NK-92 (cell line): ENCODE results near the gene FMR1NB.

ENCODE experiments used
- DNase-seq: peaks from one replicate; lab custom pipeline; 2025; ENCODE audit not compliant: unreplicated experiment; lab: John Stamatoyannopoulos, UW

Gene FMR1NB, protein sequence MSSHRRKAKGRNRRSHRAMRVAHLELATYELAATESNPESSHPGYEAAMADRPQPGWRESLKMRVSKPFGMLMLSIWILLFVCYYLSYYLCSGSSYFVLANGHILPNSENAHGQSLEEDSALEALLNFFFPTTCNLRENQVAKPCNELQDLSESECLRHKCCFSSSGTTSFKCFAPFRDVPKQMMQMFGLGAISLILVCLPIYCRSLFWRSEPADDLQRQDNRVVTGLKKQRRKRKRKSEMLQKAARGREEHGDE

GRCh38 chrX:147981038-147981752, at the start of gene FMR1NB:
TSS of gene FMR1NB (plus strand) at chrX:147981337. CDS start at chrX:147981403, 66 bp downstream.
- no peak for DNase-seq

GRCh38 chrX:147933815-147934214, 47.3 kb upstream of the FMR1NB start:
- DNase-seq = no peak

GRCh38 chrX:147935156-147935758, 45.9 kb upstream of the FMR1NB start:
- DNase-seq = no peak

DNA sequence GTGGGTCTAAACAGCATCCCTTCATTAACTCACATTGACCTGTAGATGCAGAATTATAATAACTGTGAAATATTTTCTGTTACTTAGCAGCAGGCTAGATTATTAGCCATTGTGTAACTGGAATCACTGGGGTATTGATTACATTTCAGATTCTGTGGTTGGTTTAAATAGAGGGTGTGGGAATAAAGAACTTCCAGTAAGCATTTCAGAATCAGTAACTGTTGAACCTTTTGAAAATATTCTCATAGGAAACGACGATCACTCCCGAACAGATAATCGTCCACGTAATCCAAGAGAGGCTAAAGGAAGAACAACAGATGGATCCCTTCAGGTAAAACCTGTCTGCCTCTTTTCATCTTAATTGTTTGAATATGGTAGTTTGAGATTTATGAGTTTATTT, 35.9 kb upstream of the FMR1NB start:
- no peak for DNase-seq

DNA sequence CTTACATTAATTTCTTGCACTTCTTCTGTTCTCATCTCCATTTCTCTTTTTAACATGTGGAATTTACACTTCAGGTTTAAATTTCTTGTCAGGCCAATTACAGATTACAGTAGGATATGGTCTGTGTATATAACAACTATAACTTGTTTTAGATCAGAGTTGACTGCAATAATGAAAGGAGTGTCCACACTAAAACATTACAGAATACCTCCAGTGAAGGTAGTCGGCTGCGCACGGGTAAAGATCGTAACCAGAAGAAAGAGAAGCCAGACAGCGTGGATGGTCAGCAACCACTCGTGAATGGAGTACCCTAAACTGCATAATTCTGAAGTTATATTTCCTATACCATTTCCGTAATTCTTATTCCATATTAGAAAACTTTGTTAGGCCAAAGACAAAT, 32.6 kb upstream of the FMR1NB start:
- DNase-seq = no peak

DNA sequence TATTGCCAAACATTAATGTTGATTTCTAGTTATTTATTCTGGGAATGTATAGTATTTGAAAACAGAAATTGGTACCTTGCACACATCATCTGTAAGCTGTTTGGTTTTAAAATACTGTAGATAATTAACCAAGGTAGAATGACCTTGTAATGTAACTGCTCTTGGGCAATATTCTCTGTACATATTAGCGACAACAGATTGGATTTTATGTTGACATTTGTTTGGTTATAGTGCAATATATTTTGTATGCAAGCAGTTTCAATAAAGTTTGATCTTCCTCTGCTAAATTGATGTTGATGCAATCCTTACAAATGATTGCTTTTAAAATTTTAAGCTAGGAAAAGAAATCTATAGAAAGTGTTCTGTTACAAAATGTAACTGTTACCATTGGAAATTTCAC, 30.8 kb upstream of the FMR1NB start:
- DNase-seq = no peak

DNA sequence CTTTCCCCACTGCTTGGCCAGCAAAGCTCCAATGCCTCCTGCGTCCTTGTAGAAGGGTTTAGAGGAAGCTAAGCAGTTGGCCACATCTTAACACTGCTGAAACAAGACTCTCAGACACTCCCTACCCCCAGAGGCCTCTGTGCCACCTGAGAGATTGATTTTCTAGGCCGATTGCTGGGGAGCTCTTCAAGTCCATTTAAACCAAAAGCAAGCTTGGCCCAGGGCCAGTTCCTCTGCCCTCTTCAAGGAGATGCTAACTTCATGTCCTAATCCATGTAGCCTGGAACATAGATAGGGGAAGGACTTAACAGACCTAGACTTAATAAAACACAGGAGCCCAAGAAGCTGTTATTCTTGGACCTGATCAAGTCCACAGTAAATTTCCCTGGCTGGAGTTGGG, 27.2 kb upstream of the FMR1NB start:
- no peak for DNase-seq

DNA sequence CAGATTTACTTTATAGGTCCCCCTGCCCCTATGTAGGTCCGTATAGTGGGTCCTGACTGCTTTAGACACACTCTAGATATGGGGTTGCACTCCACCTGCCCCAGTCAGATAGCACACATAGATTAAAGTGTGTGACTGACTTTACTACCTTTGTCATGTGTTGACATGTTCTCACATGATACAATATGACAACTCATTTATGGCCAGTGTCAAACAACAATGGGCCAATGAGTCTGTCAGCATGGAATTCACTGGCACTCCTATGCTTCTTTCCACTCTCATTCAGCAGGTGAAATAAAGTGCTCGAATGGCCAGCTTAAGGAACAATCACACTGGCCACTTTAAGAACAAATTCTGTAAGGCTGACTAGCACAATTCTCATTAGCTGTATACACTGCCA, 23.8 kb upstream of the FMR1NB start:
- no peak for DNase-seq

DNA sequence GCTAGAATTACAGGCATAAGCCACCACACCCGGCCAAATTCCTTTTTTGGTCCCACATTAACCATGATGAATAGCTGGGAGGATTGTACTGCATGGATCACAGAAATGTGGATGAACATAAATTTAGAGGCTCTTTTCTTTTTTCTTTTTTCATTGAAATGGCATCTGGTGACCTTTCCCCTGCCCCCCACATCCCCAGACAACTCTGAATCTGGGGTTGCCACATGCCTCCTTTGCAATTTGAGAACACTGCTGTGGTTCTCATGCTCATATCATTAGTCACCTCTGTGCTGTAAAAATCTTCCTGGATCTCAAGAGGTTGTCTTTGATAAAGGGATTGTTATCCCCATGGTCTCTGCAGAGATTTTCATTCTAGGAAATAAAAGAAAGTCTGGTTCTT, 22.8 kb upstream of the FMR1NB start:
- no peak for DNase-seq

- no peak for DNase-seq
Observed at GRCh38 chrX:147960722-147961121, 20.4 kb upstream of the FMR1NB start.

DNA sequence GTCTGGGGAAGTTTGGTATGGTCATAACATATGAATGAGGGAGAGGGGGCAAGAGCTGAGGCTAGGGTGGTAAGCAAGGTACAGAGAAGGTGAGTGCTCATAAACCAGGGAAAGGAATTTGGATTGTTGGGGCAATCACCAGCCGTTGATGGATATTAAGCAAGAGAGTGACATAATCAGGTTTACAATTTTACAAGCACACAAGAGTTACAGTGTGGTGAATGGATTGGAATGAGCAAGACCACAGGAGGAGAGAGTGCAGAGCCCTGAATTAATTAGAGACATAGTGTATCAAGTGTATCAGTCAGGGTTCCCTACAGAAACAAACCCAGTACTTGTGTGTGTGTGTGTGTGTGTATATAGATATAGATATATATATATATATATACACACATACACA, 18.7 kb upstream of the FMR1NB start:
- no peak for DNase-seq

- DNase-seq = no peak
Observed at GRCh38 chrX:147978931-147979330, 2.2 kb upstream of the FMR1NB start.

DNA sequence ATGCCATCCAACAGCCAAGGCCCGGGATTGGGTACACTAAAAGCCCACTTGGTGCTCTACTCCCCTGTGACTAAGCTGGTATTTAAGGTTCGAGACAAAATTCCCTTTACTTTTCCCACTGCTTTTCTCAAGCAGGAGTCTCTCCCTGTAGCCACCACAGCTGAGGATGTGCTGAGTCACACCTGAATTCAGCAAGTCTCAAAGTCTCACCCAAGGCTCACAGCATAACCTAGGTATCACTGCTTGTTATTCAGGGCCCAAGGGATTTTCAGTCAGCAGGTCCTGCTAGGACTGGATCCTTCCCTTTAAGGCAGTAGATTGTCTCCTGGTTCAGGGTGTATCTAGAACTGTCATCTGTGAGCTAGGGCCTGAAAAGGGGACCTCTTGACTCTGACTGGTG, 39.2 kb downstream of the FMR1NB start:
- DNase-seq = no peak

GRCh38 chrX:148024425-148025148, 43.5 kb downstream of the FMR1NB start:
- DNase-seq = no peak

- no peak for DNase-seq
Observed at GRCh38 chrX:148035380-148035779, 54.2 kb downstream of the FMR1NB start.

DNA sequence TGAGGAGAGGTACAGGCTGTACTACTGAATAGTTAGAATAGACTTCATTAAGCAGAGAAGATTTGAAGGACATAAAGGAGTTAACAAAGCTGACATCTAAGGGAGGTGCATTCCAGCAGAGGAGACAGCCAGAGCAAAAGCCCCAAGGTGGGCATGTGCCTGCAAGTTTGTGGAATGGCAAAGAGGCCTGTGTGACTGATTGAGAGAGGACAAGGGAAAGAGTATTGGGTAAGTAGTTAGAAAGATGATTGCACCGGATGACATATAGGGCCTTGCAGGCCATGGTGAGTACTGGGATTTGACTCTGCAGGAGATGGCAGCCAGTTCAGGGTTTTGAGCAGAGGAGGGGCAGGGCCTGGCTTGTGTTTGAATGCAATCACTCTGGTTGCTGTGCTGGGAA, 55.9 kb downstream of the FMR1NB start:
- no peak for DNase-seq

GRCh38 chrX:148043271-148043855, 62.2 kb downstream of the FMR1NB start:
- no peak for DNase-seq

- DNase-seq = no peak
Observed at GRCh38 chrX:148047200-148047599, 66.1 kb downstream of the FMR1NB start.

- no peak for DNase-seq
Observed at GRCh38 chrX:148049441-148049840, 68.3 kb downstream of the FMR1NB start.

DNA sequence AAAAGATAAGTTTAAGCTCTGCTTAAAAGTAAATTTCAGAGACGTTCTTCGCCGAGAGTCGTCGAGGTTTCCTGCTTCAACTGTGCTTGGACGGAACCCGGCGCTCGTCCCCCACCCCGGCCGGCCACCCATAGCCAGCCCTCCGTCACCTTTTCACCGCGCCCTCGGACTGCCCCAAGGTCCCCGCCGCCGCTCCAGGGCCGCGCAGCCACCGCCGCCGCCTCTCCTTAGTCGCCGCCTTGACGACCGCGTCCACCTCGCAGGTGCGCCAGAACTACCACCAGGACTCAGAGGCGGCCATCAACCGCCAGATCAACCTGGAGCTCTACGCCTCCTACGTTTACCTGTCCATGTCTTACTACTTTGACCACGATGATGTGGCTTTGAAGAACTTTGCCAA, 70.8 kb downstream of the FMR1NB start:
- DNase-seq = no peak

- DNase-seq = no peak
Observed at GRCh38 chrX:148067285-148067684, 86.1 kb downstream of the FMR1NB start.
